ENCODE data around the gene PLPPR3.

Gene PLPPR3

GRCh38 chr19:772730-773436 lies 48.9 kb downstream of the PLPPR3 start:
- DNase-seq: peak; percentile 67

DNA sequence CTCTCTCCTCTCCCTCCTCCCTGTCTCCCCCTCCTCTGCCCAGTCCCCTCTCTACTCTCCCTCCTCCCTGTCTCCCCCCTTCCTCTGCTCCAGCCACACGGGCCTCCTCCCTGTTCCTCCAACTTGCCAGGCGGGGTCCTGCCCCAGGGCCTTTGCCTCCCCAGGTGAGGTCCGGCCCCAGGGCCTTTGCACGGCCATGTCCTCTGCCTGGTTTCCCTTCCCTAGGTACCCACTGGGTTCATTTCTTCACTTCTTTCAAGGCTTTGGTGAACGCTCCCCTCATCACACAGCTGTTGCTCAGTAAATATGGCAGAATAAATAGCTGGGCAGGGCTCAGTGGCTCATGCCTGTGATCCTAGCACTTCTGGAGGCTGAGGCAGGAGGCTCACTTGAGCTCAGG lies 49.7 kb downstream of the PLPPR3 start:
- no peak for DNase-seq

DNA sequence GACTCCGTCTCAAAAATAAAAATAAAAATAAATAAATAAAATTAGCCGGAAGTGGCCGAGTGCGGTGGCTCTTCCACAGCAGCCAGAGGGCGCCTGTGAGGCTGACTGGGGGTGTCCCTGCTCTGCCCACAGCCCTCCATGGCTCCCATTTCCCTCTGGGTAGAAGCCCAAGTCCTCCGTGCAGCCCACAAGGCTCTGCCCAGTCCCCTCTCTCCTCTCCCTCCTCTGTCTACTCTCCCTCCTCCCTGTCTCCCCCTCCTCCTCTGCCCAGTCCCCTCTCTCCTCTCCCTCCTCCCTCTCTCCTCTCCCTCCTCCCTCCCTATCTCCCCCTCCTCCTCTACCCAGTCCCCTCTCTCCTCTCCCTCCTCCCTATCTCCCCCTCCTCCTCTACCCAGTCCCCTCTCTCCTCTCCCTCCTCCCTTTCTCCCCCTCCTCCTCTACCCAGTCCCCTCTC lies 50.4 kb downstream of the PLPPR3 start:
- no peak for DNase-seq

DNA sequence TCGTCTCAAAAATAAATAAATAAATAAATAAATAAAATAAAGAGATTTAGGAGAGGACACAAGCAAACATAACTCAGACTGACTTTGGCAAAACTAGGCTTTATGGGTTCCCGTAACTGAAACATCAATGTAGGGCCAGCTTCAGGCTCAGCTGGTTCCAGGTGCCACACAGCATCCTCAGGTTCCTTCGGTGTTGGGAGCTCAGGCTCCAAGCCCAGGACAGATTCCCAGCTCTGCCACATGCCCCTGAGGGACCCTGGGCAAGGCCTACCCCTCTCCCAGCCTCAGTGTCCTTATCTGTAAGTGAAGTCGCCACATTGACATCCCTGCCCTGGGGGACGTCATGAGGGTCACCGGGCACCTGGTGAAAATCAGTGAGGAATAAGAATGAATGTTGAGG lies 52.1 kb downstream of the PLPPR3 start:
- DNase-seq: no peak

DNA sequence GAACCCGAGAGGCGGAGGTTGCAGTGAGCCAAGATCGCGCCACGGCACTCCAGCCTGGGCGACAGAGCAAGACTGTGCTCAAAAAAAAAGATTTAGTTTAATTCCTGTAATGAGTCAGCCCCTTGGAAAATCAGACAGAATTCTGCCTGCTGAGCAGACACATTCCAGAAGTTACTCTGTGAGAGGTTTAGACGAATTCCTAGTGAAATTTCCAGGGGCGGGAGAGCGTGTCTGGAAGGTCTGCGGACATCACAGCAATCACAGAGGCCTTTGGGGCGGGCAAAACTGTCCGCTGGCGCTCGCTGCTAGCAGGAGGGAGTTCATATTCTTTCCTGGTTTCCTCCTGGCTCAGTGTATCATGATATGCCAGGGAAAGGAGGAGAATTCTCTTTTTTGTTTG lies 53.3 kb downstream of the PLPPR3 start:
- DNase-seq: no peak

DNA sequence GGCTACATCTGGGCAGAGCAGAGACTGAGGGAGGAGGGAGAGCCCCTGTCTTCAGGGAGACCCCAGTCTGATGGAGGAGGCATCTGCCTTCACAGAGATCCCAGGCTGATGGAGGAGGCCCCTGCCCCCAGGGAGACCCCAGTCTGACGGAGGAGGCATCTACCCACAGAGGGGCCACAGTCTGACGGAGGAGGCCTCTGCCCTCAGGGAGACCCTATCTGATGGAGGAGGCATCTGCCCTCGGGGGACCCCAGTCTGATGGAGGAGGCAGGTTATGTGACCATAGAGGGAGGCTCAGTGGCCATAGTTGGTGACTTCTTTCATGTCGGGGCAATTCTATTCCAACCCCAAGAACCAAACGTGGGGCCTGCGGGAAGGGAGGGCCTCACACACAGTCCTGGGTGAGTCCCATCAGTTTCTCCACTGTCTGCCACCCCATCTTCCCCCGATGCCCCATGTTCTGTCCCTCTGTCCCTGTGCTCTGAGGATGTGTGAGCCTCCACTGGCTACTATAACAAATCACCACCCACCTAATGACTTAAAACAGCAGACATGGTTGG lies 56.5 kb downstream of the PLPPR3 start:
- no peak for DNase-seq

DNA sequence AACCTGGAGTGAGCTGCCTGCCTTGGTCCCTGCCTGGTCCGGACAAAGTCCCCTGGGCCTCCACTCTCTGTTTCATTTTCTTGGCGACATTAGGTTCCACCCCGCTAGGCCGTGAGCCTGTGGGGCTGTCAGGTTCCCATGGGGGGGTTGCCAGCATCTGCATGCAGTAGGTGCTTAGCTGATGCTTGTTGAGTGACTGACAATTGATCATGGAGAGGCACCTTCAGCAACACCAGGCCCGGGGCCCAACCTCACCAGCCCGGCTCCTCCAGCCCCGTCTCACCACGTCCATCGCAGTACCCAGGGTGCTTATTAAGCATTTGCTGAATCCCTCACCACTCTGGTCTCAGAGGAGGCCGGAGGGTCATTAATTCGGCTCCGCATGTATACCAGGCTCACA lies 57.5 kb downstream of the PLPPR3 start:
- DNase-seq: no peak

DNA sequence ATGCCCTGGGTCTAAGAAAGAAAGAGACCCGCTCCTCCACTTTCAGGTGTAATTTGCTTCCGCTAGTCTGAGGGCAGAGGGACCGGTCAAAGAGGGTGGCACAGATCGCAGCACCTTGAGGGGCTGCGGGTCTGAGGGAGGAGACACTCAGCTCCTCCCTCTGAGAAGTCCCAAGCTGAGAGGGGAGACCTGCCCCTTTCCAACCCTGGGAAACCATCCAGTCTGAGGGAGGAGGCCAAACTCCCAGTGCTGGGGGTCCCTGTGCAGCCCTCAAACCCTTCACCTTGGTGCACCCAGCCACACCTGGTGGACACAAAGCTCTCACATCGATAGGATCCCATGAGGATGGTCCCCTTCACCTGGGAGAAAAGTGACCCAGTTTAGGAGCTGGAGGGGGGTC lies 57.9 kb downstream of the PLPPR3 start:
- DNase-seq: no peak

- DNase-seq: no peak
Measured at GRCh38 chr19:763181-763580, 58.6 kb downstream of the PLPPR3 start.
